Lower leg skin (tissue), 4 donors: ENCODE measurements around the gene NOS3. TPM values are rescaled to one million over a fixed set of nuclear protein-coding genes. Genes with fewer than 3 reads are reported as not detected.
A peak's percentile ranks its signal among the peaks of the same experiment; 100 is the strongest.

Source experiments
- DNase-seq, 2 donors: peaks; one replicate each; pipeline ENCODE4 v3.0.0-alpha.2; 2019; ENCODE audit warnings: low spot score in 2 of 2
- H3K4me3 ChIP-seq: fragments of 200-600 bp; sonication (generic); 2 replicates; pipeline ENCODE4 v1.5.1; 2017; ENCODE audit warnings: mild to moderate bottlenecking, low read depth; ENCODE audit not compliant: poor library complexity, severe bottlenecking
- CTCF ChIP-seq, 3 donors: fragments of 450-650 bp; IDR thresholded peaks; one replicate each; pipeline ENCODE4 v1.5.1; 2016; ENCODE audit warnings: antibody characterized with exemption in 3 of 3, mild to moderate bottlenecking in 3 of 3, moderate library complexity in 2 of 3
- POLR2A ChIP-seq, 2 donors: fragments of 450-650 bp; IDR thresholded peaks; one replicate each; pipeline ENCODE4 v1.6.1; 2016 to 2017; ENCODE audit warnings: antibody characterized with exemption in 2 of 2, mild to moderate bottlenecking in 1 of 2, moderate library complexity in 1 of 2
- WGBS, 2 donors: methylation state at CpG; one replicate each; pipeline ENCODE4 v1.1.5; 2018; 5-methylcytosine and 5-hydroxymethylcytosine counted together
- intact Hi-C: fragments of 100-400 bp; cut with DNase I; formaldehyde crosslinking; loops from one replicate; pipeline ENCODE4 v1.15.0; 2023; ENCODE audit warnings: low total_unique reads
- total RNA-seq, 4 donors: library from RNA; depleted of rRNA; stranded (reverse); fragments of >200 nt; gene quantifications; one replicate each; pipeline ENCODE4 v1.1.0, GENCODE V29; 2016

The NOS3 gene
- total RNA-seq, 4 donors from 2014 or later, result 4.0 to 8.9 (median 5.8) TPM

- intact Hi-C loops, result no loop called here
- DNase-seq, result no peak
- no peak for TF ChIP-seq POLR2A (IDR thresholded peaks at IDR 0.05)
- TF ChIP-seq CTCF (IDR thresholded peaks at IDR 0.05), result no peak
- no peak overlapping the region for H3K4me3 ChIP-seq
- WGBS, 2 donors, result 73 to 76% methylated on average over 9 of the region's 9 CpGs
These were observed 15.1 kb upstream of the NOS3 start for GRCh38 chr7:150975536-150976319.

- 36 to 42% methylated on average over 13 of the region's 13 CpGs for WGBS, 2 donors
- no peak overlapping the region for H3K4me3 ChIP-seq
- DNase-seq, result no peak
- TF ChIP-seq POLR2A (IDR thresholded peaks at IDR 0.05) (no peak), CTCF (IDR thresholded peaks at IDR 0.05) (no peak)
- intact Hi-C loops, result no loop called here
These were observed 14.1 kb upstream of the NOS3 start for GRCh38 chr7:150976529-150977381.

GRCh38 chr7:150977382-150978125 is 13.3 kb upstream of the NOS3 start:
- intact Hi-C loops, result no loop called here
- TF ChIP-seq POLR2A (IDR thresholded peaks at IDR 0.05) (no peak), CTCF (IDR thresholded peaks at IDR 0.05) (no peak)
- WGBS, 2 donors, result 7 to 9% methylated on average over 18 of the region's 62 CpGs
- DNase-seq, result no peak
- H3K4me3 ChIP-seq, result no peak overlapping the region

- WGBS, 2 donors, result 1 to 2% methylated on average over 21 to 30 of the region's 81 CpGs
- TF ChIP-seq CTCF (IDR thresholded peaks at IDR 0.05), result no peak
- TF ChIP-seq POLR2A (IDR thresholded peaks at IDR 0.05), result no peak
- no peak for DNase-seq
- peak within 1 kb of the TSS; percentile 8 for H3K4me3 ChIP-seq
- intact Hi-C loops, result no loop called here
These were observed 12.6 kb upstream of the NOS3 start, which contains the start of gene KCNH2 for GRCh38 chr7:150978126-150978789. TSS of gene KCNH2 (minus strand) at chr7:150978321. CDS start at chr7:150977913, 408 bp downstream.

GRCh38 chr7:150979713-150980390 is 11.0 kb upstream of the NOS3 start:
- no peak for DNase-seq
- intact Hi-C loops, result loop anchor here (10.0 kb wide), 1 partner anchor 75 kb away; no protein-coding TSS in a partner anchor
- 32 to 42% methylated on average over 7 of the region's 7 CpGs for WGBS, 2 donors
- no peak overlapping the region for H3K4me3 ChIP-seq
- TF ChIP-seq POLR2A (IDR thresholded peaks at IDR 0.05) (no peak), CTCF (IDR thresholded peaks at IDR 0.05) (no peak)
